CD14-positive monocyte (primary cell): Measurements from ENCODE around the gene ATP23. TPM values are rescaled to one million over a fixed set of nuclear protein-coding genes. Genes with fewer than 3 reads are reported as not detected.

Experiments used
- DNase-seq, 3 donors: peaks; one replicate each; pipeline ENCODE4 v3.0.0-alpha.2; 2011 to 2022
- H2AFZ ChIP-seq: 2 replicates; pipeline ENCODE4 v1.6.0; 2012; ENCODE audit warnings: mild to moderate bottlenecking, low read depth, low read length, inconsistent platforms; ENCODE audit not compliant: insufficient read depth, poor library complexity, severe bottlenecking
- H3K27ac ChIP-seq, 2 donors: 1 replicate in 1 of 2; 2 replicates in 1 of 2; pipeline ENCODE4 v1.5.1; 2012 to 2013; ENCODE audit warnings: low read length in 2 of 2, control low read depth in 1 of 2, inconsistent platforms in 1 of 2, low read depth in 1 of 2, mild to moderate bottlenecking in 1 of 2
- H3K27me3 ChIP-seq, 2 donors: one replicate each; pipeline versions ENCODE4 v1.6.0 to v1.6.1; 2011 to 2013; ENCODE audit warnings: low read length in 2 of 2; ENCODE audit not compliant: control insufficient read depth in 2 of 2, insufficient read depth in 2 of 2
- H3K36me3 ChIP-seq, 2 donors: replicated peaks in 1 of 2; 1 replicate in 1 of 2; 2 replicates in 1 of 2; pipeline versions ENCODE4 v1.5.1 to v1.6.1; 2012 to 2013; ENCODE audit warnings: low read length in 2 of 2, control low read depth in 1 of 2, inconsistent platforms in 1 of 2, mild to moderate bottlenecking in 1 of 2; ENCODE audit not compliant: insufficient read depth in 2 of 2, control insufficient read depth in 1 of 2
- H3K4me1 ChIP-seq, 2 donors: 1 replicate in 1 of 2; 2 replicates in 1 of 2; pipeline versions ENCODE4 v1.5.1 to v1.6.1; 2012 to 2013; ENCODE audit warnings: low read length in 2 of 2, control low read depth in 1 of 2, inconsistent platforms in 1 of 2, mild to moderate bottlenecking in 1 of 2, moderate library complexity in 1 of 2; ENCODE audit not compliant: insufficient read depth in 2 of 2, control insufficient read depth in 1 of 2
- H3K4me2 ChIP-seq: replicated peaks from 2 replicates; pipeline ENCODE3; 2012; ENCODE audit warnings: low read length, moderate library complexity, mild to moderate bottlenecking; ENCODE audit not compliant: poor library complexity, severe bottlenecking; ENCODE audit errors: extremely low read depth
- H3K4me3 ChIP-seq, 3 experiments: fragments of 200-600 bp in 1 of 3; sonication (generic) in 1 of 3; replicated peaks in 1 of 3; 1 replicate in 2 of 3; 2 replicates in 1 of 3; pipeline ENCODE4 v1.5.1; 2011 to 2013; ENCODE audit warnings: low read length in 3 of 3, mild to moderate bottlenecking in 3 of 3, control low read depth in 2 of 3, low read depth in 2 of 3, inconsistent platforms in 1 of 3, moderate library complexity in 1 of 3
- H3K79me2 ChIP-seq: 2 replicates; pipeline ENCODE4 v1.6.0; 2012; ENCODE audit warnings: mild to moderate bottlenecking, control low read depth, inconsistent platforms, low read length, moderate library complexity; ENCODE audit not compliant: insufficient read depth
- H3K9ac ChIP-seq: 2 replicates; pipeline ENCODE4 v1.6.0; 2017; ENCODE audit warnings: low read length, mild to moderate bottlenecking; ENCODE audit not compliant: insufficient read depth, poor library complexity, severe bottlenecking
- H3K9me3 ChIP-seq, 2 donors: replicated peaks in 1 of 2; 1 replicate in 1 of 2; 2 replicates in 1 of 2; pipeline versions ENCODE4 v1.5.1 to v1.6.1; 2012 to 2013; ENCODE audit warnings: low read length in 2 of 2, control low read depth in 1 of 2; ENCODE audit not compliant: control insufficient read depth in 1 of 2, insufficient read depth in 1 of 2
- H4K20me1 ChIP-seq: 2 replicates; pipeline ENCODE4 v1.6.0; 2012; ENCODE audit warnings: mild to moderate bottlenecking, low read length, control low read depth, moderate library complexity; ENCODE audit not compliant: insufficient read depth
- H3K27ac Mint-ChIP-seq, 7 donors: one replicate each; pipeline ENCODE4 v1.8.0; 2020; ENCODE audit warnings: mild to moderate bottlenecking in 7 of 7, mixed read lengths in 7 of 7, moderate library complexity in 6 of 7, inconsistent platforms in 2 of 7
- H3K27me3 Mint-ChIP-seq, 3 donors: one replicate each; pipeline ENCODE4 v1.8.0; 2021 to 2022; ENCODE audit warnings: low read depth in 3 of 3, mild to moderate bottlenecking in 3 of 3, mixed read lengths in 3 of 3, moderate library complexity in 3 of 3, inconsistent platforms in 1 of 3
- H3K36me3 Mint-ChIP-seq, 2 donors: one replicate each; pipeline ENCODE4 v1.8.0; 2020; ENCODE audit warnings: mixed read lengths in 2 of 2, inconsistent platforms in 1 of 2, mild to moderate bottlenecking in 1 of 2
- H3K4me1 Mint-ChIP-seq: one replicate; pipeline ENCODE4 v1.8.0; 2020; ENCODE audit warnings: mild to moderate bottlenecking, mixed read lengths
- H3K4me3 Mint-ChIP-seq, 2 donors: one replicate each; pipeline ENCODE4 v1.8.0; 2020; ENCODE audit warnings: mild to moderate bottlenecking in 2 of 2, mixed read lengths in 2 of 2, moderate library complexity in 1 of 2
- H3K9me3 Mint-ChIP-seq, 7 donors: one replicate each; pipeline ENCODE4 v1.8.0; 2020 to 2022; ENCODE audit warnings: mixed read lengths in 7 of 7, mild to moderate bottlenecking in 6 of 7, moderate library complexity in 6 of 7, inconsistent platforms in 2 of 7
- WGBS: methylation state at CpG from one replicate; pipeline ENCODE4 v1.1.5; 2013; ENCODE audit warnings: missing lambda C conversion rate; ENCODE audit not compliant: insufficient coverage; 5-methylcytosine and 5-hydroxymethylcytosine counted together
- intact Hi-C, 2 donors: fragments of 100-400 bp; cut with micrococcal nuclease; formaldehyde crosslinking; loops; one replicate each; pipeline versions ENCODE4 v1.15.0 to v1.15.1; 2023
- polyA plus RNA-seq, 3 donors: library from polyadenylated mRNA; depleted of rRNA in 1 of 3; unstranded in 2 of 3; stranded (reverse) in 1 of 3; fragments of 300-500 nt in 2 of 3; fragments of >200 nt in 1 of 3; fragmentation: Illumina TruSeq in 2 of 3; gene quantifications; 1 replicate in 2 of 3; 2 replicates in 1 of 3; pipeline ENCODE4 v1.2.3, GENCODE V29; 2012 to 2021
- TF ChIP-seq, protein P1 (sequence below): fragments of 200-600 bp; IDR thresholded peaks from one replicate; pipeline ENCODE4 v1.8.0; 2022; ENCODE audit warnings: antibody characterized with exemption, mild to moderate bottlenecking

The ATP23 gene
- polyA plus RNA-seq, 3 donors, result 12.4 to 27.5 (median 24.8) TPM

DNA sequence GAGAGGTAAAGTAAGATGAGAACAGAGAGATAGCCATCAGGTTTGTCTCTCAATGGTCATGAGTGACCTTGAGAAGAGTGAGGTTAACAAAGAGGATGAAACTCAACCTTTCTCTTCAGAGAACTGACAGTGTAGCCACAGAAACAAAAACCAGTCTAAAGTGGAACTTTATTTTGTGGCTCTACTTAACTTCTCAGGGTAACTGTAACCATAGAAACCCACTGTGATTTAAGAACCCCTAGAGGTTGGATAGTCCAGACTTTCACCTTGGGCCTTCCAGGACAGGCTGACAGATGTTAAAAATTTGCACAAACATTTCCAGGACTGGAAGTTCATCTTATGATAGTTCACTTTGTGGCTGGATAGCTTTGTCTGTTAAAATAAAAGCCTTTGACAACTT, 48.5 kb downstream of the ATP23 start:
- no peaks in the 10 kb centered on the region for H4K20me1 ChIP-seq
- TF ChIP-seq, protein P1, sequence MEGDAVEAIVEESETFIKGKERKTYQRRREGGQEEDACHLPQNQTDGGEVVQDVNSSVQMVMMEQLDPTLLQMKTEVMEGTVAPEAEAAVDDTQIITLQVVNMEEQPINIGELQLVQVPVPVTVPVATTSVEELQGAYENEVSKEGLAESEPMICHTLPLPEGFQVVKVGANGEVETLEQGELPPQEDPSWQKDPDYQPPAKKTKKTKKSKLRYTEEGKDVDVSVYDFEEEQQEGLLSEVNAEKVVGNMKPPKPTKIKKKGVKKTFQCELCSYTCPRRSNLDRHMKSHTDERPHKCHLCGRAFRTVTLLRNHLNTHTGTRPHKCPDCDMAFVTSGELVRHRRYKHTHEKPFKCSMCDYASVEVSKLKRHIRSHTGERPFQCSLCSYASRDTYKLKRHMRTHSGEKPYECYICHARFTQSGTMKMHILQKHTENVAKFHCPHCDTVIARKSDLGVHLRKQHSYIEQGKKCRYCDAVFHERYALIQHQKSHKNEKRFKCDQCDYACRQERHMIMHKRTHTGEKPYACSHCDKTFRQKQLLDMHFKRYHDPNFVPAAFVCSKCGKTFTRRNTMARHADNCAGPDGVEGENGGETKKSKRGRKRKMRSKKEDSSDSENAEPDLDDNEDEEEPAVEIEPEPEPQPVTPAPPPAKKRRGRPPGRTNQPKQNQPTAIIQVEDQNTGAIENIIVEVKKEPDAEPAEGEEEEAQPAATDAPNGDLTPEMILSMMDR, result no peak
- no peaks in the 10 kb centered on the region for H3K27me3 ChIP-seq
- H3K27ac ChIP-seq, result no peak overlapping the region
- Mint-ChIP-seq H3K9me3 (peaks cover 0 to 14% (median 7%) of the 10 kb centered on the region in 7 donors), H3K4me3 (no peak overlapping the region), H3K36me3 (no peaks in the 10 kb centered on the region), H3K27ac (no peak overlapping the region), H3K4me1 (peaks cover 24% of the 10 kb centered on the region), H3K27me3 (no peaks in the 10 kb centered on the region)
- H3K9me3 ChIP-seq, result peaks cover 0 to 3% of the 10 kb centered on the region in 2 donors
- no peaks in the 10 kb centered on the region for H3K36me3 ChIP-seq
- intact Hi-C loops, result no loop called here
- H2AFZ ChIP-seq, result no peak overlapping the region
- no peak overlapping the region for H3K4me2 ChIP-seq
- H3K4me1 ChIP-seq, result peaks cover 0 to 4% of the 10 kb centered on the region in 2 donors
- no peak for DNase-seq
- no peak overlapping the region for H3K4me3 ChIP-seq
- no peak overlapping the region for H3K9ac ChIP-seq
- H3K79me2 ChIP-seq, result no peaks in the 10 kb centered on the region

DNA sequence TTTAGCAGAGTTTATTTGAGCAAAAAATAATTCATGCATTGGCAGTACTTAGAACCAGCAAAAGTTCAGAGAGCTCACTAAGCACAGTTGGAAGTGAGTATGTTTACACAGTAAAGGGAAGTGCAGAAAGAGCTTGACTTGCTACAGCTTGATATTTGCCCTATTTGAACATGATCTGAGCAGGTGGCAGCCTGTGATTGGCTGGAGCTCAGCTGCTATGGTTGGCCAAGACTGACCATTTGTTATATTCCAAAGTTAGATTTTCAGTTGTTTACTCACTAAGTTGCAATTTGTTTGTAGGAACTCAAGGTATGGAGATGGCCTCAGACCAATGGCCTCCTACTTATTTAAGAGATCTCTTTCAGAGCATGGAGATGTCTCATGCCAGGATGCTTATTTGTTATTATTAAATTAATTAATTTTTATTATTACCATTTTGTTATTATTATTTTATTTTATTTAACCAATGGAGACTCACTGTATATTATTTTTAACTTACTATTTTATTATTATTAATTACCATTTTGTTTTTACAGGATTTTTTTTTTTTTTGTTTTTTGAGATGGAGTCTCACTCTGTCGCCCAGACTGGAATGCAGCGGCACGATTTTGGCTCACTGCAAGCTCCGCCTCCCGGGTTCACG, 49.0 kb downstream of the ATP23 start:
- H3K4me3 ChIP-seq, result no peak overlapping the region
- H2AFZ ChIP-seq, result no peak overlapping the region
- Mint-ChIP-seq H3K9me3 (peaks cover 0 to 15% (median 7%) of the 10 kb centered on the region in 7 donors), H3K27me3 (no peaks in the 10 kb centered on the region), H3K4me1 (peaks cover 22% of the 10 kb centered on the region), H3K36me3 (no peaks in the 10 kb centered on the region), H3K4me3 (no peak overlapping the region), H3K27ac (no peak overlapping the region)
- DNase-seq, result no peak
- H3K27ac ChIP-seq, result no peak overlapping the region
- H3K9ac ChIP-seq, result no peak overlapping the region
- TF ChIP-seq, protein P1, result no peak
- intact Hi-C loops, result no loop called here
- H3K4me1 ChIP-seq, result peaks cover 0 to 4% of the 10 kb centered on the region in 2 donors
- no peak overlapping the region for H3K4me2 ChIP-seq
- H3K9me3 ChIP-seq, result peaks cover 0 to 5% of the 10 kb centered on the region in 2 donors
- H3K79me2 ChIP-seq, result no peaks in the 10 kb centered on the region
- no peaks in the 10 kb centered on the region for H4K20me1 ChIP-seq
- no peaks in the 10 kb centered on the region for H3K27me3 ChIP-seq
- no CpG with 5 or more reads among the region's 6 CpGs for WGBS
- no peaks in the 10 kb centered on the region for H3K36me3 ChIP-seq
